KG1 (cell line): ENCODE data around the gene RPL19.
"Not testable (repeated sequence)": the region's sequence is repeated elsewhere in the genome, so short reads cannot be mapped to it uniquely, and the experiment has no call there.

ENCODE experiments used
- DNase-seq: peaks from one replicate; lab custom pipeline; 2025; lab: John Stamatoyannopoulos, UW

Gene RPL19

DNA sequence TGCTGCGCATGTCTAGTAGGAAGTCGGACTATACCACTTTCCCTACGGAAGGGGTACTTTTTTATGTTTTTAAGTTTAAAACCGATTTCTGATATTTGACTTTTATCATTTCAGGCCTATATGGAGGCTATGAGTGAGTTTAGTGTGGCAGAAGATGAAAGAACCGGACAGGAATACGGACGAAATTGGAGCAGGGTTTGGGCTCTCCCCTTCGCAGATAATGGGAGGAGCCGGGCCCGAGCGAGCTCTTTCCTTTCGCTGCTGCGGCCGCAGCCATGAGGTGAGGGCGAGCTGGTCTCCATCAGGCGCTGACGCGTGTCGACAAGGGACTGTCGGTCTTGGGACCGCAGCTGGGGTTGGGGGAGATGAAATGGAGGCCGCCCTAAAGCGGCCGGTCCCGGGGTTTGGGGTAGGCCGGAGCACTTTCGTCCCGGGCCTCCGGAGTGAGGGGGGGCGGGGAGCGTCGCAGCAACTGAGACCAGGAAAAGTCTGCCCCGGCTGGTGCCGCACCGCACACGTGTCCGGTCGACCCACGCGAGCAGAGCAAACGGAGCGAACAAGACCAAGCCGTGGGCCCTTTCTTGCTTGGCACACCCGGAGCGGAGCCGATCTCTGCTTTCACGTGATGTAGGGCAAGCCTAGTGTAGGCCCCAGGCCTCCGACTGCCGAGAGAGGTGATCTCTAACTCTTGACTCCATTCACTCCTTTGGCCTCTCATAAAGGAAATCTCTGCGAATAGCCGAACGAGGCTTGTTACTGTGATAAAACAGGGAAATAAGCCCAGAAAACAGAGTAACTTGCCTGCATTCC is at the start of gene RPL19:
RPL19 (plus strand) TSS at position 214 of the 810 bp plus-strand sequence; CDS start at position 276, 62 bp downstream.
- peak; percentile 88 for DNase-seq

DNA sequence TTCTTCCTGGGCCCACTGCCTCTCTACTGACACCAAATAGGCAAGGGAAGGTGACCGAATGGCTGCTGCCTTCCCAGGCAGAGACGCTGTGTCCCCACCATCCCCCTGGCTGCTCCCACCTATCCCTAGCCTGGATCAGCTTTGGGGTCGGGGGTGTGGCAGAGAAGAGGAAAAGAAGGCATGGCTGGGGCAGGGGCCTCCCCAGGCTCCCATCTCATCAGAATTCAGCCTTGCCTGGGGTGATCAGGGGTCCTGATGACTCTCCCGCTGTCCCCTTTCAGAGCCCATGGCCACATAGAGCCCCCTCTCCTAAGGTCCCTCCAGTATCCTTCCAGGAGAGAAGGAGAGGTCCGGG is 49.3 kb upstream of the RPL19 start:
- DNase-seq, result no peak

DNA sequence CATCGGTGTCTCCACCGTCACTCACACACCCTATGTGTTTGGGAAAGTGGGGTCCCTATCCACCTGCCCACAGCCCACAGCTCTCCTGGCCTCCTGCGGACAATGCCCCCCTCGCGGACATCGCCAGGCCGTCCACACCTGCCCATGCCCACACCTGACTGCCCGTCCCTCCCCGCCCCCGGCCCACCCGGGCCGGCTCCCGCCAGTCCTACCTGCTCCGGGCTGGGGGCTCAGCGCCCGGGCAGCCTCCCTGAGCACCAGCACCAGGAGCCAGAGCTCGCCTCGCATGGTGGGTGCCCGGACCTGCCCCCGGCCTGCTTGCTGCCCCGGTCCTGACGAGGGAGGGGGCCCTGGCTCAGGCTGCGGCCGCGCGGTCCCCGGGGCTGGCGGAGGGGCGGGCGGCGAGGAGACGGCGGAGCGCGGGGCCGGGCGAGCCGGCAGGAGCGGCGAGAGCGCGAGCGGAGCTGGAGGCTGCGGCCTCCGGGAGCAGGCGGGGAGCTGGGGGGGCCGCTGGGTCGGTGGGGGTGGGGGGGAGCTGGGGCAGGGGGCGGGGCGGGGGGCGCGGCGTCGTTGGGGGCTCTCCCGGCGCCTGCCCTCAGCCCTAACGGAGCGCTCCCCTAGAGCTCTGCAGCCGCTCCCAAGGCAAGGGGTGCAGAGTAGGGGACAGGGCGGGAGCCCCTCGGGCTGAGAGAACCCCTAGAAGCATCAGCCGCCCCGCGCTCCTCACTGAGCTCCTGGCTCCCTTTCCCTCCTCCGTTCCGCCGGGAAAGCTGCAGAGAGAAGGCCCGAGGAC is 48.7 kb upstream of the RPL19 start, which contains the start of gene PLXDC1:
PLXDC1 (minus strand) TSS at position 488 of the 793 bp plus-strand sequence; CDS start at position 288, 200 bp downstream.
- no peak for DNase-seq

DNA sequence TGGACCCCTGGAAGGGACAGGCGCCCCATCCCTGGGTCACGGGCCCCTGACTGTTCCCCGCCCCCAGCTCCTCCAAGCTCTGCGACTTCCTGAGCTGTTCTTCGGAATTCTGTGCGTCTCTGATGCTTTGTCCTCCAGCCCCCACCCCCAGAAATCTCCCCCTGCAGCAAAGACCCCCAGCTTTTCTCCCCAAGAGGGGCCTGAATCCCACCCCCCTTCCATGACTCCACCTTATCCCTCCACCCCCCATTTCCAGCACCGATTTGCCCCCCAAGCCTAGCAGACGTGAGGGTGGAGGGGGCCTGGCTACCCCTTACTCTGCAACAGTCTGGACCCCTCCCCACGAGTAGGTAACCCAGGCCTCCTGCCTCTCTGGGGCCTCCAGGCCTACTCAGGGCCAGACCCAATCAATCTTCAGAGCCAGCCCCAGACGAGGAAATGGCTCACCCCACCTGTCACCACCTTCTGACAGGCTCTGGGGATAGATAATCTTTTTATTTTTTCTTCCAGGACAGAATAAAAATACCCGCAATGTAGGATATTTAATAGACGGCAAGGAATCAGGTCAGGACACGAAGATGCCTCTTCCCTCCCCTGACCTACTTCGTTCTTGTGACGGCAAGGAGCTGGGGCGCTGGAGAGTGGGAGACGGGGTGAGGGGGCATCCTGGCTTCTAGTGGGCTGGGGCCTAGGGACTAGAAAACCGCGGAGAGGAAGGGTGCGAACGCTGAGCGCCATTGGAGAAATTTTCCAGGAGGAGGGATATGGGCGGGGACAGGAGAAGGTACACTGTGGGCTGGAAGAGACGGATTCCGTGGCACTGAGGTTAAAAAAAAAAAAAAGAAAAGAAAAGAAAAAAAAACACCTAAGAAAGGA is 47.9 kb upstream of the RPL19 start:
- DNase-seq, result no peak

DNA sequence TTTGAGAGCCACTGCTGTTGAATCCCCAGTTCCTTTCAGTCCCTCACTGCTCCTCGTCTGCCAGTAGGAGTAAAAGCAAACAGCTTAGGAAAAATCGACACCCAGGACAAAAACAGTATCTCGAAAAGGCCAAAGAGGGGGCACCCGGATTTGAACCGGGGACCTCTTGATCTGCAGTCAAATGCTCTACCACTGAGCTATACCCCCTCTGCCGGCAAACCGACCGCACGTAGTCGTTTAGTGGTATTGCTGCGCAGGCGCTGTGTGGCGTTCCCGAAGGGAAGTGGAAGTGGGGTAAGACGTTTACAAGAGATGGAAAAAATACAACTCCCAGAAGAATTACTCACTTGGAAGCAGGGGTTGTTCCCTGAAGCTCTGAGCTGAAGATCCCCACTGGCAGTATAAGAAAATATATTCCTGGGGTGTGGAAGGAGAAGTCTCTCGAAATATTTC is 46.5 kb upstream of the RPL19 start:
- peak; percentile 86 for DNase-seq

DNA sequence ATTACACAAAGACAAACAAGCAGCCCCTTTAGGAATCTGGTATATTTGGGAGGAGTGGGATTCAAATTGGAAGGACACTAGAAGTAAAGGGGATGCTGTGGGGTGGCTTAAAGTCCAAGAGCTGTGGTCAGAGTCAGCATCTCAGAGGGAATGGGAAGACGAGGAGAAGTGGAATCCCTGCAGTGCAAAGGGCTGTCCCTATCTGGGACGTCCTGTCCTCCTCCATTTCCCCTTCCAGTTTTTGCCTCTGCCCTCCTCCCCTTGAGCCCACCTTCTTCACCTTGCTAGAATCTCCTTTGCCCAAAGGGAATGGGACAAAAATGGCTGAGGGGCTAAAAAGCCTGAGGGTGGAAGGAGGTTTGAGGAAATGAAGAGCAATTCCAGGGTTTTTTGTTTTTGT is 44.4 kb upstream of the RPL19 start:
- DNase-seq, result no peak

DNA sequence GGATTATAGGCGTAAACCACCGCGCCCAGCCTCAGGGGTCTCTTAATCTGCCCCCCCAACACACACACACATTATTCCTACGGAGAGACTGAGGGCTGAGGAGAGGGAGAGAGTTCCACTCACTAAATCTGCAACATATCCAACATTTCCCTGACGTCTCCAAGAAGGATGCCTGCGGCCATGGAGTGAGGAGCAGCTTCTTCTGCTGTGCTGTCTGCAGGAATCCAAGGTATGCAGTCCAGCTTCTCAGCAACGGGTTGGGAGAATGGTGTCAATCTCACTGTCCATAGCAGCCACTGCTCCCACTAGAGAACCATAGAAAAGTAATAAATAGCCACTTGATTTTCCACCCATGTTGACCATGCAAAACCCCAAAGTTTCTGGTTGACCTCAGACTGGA is 43.6 kb upstream of the RPL19 start:
- DNase-seq, result no peak

DNA sequence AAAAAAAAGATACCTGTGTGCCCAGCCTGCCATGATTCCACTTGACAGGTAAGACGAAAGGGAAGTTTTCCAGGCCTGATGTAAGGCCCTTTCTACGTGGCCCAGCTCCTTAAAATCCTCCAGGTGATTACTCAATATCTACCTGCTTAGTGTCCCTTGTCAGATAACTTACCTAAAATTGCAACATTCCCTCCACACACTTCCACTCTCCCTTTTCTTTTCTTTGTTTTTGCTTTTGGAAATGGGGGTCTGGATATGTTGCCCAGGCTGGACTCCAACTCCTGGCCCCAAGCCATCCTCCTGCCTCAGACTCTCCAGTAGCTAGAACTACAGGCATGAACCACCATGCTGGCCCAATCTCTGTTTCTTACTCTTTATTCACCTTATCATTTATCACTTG is 41.5 kb upstream of the RPL19 start:
- no peak for DNase-seq

DNA sequence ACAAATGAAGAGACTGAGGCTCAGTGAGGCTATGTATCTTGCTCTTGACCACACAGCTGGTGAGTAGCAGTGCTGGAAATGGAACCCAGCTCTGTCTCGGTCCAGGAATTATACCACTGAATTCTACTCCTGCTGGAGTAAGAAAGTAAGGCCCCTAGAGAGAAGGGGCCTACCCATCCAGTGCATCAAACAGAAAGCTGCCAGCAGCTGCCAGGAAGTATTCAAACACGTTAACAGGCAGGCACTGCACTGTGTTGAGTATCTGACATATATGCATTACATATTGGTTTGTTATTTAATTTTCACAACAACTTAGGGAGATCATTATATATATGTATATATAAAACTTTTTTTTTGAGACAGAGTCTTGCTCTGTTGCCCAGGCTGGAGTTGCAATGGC is 38.1 kb upstream of the RPL19 start:
- no peak for DNase-seq

DNA sequence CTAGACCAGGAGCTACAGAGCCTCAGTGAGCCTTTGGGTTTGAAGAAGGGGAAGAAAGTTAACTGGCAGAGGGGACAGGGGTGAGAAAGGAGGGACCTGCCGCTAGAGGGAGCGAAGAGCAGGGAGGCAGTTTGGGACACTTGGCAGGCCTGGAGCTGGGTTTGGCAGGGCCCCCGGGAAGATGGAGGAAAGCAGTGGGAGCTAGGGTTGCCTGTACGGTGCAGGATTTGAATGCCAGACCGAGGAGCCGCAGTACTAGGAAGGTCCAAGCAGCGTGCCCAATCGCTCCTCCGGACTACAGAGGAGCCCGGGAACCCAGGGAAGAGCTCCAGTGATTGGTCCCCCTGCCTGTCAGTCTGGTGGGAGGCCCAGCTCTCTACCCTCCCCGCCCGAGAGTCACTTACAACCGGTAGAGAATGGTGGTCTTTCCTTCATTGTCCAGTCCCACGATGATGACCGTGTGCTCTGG is 35.4 kb upstream of the RPL19 start:
- peak; percentile 24 for DNase-seq

DNA sequence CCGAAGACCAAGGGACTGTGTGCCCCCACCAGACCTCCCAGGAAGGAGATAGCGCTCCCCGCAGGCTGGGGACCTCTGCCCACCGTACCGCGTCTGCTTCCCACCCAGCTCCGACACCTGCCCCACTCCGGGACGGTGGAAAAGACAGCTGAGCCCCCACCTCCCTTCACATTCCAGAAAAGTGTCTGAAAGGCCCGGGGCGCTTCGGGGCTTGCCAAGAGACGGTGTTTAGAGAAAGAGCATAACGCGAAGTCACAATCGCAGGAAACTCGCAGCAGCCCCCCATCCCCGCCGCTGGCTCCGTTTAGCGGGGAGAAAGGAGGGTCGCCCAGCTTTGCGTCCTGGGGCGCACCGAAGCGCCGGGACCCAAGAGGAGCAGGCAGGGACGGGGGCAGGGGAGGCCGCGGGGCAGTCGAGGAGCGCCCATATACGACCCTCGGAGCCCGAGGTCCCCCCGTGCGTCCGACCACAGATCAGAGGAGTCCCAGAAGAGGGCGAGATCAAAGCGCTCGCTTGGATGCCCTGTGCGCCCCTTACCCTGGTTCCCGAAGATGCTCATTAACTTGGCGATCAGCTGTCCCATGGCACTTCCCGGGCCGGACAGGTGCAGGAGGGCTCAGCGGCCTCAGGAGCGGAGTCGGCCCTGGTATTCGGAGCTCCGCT is 34.8 kb upstream of the RPL19 start:
- DNase-seq, result no peak

DNA sequence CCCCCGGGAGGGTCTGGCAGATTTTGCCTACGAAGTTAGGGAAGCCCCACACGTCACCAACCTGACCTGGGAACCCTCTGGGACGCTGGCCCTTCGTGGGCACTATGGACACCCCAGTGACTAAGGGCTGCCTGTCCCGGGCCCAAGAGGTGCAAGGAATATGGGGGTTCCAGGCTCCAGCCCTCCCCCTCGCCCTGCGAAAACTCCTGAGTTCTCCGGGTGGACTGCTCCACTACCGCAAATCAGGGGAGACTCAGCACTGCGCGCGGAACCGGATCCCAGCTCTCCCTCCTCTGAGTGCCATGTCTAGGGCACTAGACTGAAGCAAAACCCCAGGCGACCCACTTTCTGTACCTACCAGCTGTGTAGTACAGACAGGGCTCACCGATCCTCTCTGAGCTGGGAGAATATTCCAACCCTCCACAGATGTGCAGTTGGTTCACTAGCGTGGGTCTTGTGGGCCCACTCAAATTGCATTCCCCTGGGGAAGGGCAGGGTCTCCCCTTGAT is 34.2 kb upstream of the RPL19 start, which contains the start of gene ARL5C:
ARL5C (minus strand) TSS at position 321 of the 509 bp plus-strand sequence. CDS start 401 bp downstream, outside the sequence.
- no peak for DNase-seq

DNA sequence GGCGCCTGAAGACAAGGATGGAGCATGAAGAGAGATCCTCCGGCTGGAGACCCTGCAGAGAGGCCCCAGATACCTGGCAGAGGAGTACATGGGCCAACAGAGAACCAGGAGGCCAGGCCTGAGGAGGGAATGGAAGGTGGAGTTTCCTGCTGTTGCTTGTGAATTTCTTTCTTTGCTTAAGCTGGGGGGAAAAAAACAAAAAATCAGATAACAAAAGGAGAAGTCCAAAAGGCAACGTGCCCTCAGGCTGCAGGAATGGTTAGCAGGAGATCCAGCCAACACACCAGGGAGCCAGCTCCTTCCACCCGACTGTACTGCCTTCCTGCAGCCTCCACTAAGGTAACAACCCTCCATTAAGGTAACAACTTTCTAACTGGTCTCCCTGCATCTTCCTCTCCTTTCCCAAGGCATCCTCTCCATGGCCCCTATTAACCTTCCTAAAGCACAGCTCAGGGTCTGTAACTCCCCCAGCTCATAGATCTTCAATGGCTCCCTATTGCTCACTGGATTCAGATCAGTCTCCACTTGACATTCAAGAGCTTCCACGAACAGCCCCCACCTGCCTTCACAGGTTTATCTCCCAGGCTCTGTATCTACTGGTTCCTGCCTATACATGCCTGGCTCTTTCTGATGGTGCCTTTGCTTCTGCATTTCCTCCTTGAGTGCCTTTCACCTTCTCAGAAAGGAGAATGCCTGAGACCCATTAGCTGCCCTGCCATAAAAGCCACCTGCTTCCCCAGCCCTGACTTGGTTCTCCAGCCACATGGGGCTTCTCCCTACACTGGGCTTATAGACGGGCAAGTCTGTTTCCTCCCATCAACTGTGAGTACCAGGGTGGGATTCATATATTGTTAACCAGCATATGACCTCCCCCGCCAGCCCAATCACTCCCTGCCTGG is 33.4 kb upstream of the RPL19 start:
- DNase-seq, result peak; percentile 30

DNA sequence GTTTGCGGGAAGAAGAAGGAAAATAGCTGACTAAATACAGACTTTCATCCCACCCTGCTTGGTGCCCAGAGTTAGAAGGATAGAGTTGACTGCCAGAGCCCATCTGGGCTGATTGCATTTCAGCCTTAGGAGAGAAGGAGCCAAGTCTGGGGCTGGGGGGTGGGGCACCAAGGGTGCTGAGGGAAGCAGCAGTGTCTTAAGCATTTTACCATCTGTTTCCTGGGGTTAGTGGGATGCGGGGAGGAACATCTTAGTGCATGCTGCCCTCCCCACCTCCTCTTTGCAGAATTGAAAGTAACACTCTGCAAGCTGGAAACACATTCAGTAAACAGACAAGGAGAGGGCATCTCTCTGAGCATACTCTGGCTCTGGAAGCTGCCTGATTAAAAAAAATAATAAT is 32.6 kb upstream of the RPL19 start:
- peak; percentile 36 for DNase-seq

DNA sequence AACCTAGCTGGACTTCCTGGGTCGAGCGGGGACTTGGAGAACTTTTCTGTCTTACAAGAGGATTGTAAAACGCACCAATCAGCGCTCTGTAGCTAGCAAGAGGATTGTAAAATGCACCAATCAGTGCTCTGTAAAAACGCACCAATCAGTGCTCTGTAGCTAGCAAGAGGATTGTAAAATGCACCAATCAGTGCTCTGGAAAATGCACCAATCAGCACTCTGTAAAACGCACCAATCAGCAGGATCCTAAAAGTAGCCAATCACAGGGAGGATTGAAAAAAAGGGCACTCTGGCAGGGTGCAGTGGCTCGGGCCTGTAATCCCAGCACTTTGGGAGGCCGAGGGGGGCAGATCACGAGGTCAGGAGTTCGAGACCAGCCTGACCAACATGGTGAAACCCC is 31.6 kb upstream of the RPL19 start:
- not testable (repeated sequence) for DNase-seq

DNA sequence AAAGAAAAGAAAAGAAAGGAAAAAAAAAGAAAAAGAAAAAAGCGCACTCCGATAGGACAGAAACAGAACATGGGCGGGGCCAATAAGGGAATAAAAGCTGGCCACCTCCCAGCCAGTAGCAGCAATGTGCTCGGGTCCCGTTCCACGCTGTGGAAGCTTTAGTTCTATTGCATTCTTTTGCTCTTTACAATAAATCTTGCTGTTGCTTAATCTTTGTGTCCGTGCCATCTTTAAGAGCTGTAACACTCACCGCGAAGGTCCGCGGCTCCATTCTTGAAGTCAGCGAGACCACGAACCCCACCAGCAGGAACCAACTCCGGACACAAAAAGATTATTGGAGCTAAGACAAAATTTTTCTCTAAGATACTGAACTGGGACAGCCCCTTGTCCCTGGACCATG is 31.0 kb upstream of the RPL19 start:
- DNase-seq, result no peak

DNA sequence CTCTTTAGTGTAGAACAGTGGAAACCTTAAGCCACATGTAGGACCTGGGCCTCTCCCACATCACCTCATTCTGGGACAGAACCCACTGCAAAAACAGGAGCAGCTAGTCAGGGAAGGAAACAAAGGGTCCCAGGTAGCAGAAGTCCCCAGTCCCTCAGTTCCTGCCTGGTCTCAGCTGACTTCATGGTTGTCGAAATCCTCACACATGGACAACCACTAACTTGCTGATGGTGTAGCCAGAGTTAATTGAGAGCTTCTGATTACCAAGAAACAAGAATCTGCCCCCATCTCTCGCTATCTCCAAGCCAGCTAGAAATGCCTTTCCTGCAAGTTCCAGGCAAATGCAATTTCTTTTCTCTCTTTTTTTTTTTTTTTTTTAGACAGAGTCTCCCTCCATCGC is 30.6 kb upstream of the RPL19 start:
- no peak for DNase-seq

DNA sequence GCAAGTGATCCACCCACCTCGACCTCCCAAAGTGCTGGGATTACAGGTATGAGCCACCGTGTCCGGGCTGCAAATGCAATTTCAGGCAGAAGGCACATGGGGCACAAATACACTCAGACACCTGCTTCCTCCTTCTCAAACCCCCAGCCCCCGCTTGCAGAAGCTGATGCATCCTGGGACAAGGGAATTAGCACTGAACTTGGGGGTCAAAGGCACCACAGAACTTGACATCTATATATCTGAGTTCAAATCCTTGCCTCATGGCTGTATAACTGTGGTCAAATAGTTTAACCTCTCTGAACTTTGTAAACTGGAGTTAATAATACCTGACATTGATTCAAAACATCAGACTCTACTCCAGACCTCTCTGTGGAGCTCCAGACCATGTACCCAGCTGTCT is 30.0 kb upstream of the RPL19 start:
- DNase-seq, result no peak

DNA sequence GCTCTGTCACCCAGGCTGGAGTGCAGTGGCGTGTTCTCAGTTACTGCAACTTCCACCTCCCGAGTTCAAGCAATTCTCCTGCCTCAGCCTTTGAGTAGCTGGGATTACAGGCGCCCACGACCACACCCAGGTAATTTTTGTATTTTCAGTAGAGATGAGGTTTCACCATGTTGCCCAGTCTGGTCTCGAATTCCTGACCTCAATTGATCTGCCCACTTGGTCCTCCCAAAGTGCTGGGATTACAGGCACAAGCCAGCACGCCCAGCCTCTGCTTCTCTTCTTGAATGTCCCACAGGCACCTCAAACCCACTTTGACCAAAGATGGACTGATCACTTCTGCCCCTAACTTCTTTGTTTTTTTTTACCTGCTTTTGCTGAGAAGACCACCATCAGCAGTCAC is 29.5 kb upstream of the RPL19 start:
- no peak for DNase-seq

DNA sequence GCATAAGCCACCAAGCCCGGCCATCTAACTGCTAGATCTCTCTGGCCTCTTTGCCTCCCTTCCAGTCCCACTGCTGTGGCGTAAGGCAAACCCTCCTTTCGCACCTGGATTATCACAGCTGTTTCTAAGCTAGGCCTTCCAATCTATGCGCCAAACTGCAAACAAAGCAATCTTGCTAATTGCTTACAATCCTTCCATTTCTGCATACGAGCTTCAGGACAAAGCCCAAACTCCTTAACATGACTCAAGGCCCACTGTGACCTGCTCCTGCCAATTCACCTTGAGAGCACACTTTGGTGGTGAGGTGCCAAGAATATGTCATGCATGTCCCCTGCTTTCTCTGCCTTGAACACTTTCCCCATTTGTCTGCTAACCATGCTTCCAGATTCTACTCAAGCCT is 28.1 kb upstream of the RPL19 start:
- no peak for DNase-seq
